C4-2B (cell line): ENCODE data around the gene FJX1.

ENCODE experiments used
- H3K27ac ChIP-seq: fragments of 450-650 bp; 2 replicates; pipeline ENCODE4 v1.5.1; 2017
- ZFX ChIP-seq: fragments of 450-650 bp; IDR thresholded peaks from 2 replicates; pipeline ENCODE4 v1.6.1; 2017
- TF ChIP-seq, protein P1 (sequence below): fragments of 450-650 bp; conservative IDR thresholded peaks from 2 replicates; pipeline ENCODE4 v1.5.1; 2017; ENCODE audit warnings: mild to moderate bottlenecking

FJX1 gene

GRCh38 chr11:35590412-35590811 lies 27.8 kb upstream of the FJX1 start:
- TF ChIP-seq, protein P1, sequence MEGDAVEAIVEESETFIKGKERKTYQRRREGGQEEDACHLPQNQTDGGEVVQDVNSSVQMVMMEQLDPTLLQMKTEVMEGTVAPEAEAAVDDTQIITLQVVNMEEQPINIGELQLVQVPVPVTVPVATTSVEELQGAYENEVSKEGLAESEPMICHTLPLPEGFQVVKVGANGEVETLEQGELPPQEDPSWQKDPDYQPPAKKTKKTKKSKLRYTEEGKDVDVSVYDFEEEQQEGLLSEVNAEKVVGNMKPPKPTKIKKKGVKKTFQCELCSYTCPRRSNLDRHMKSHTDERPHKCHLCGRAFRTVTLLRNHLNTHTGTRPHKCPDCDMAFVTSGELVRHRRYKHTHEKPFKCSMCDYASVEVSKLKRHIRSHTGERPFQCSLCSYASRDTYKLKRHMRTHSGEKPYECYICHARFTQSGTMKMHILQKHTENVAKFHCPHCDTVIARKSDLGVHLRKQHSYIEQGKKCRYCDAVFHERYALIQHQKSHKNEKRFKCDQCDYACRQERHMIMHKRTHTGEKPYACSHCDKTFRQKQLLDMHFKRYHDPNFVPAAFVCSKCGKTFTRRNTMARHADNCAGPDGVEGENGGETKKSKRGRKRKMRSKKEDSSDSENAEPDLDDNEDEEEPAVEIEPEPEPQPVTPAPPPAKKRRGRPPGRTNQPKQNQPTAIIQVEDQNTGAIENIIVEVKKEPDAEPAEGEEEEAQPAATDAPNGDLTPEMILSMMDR: no peak
- no peak for TF ChIP-seq ZFX
- no peak overlapping the region for H3K27ac ChIP-seq

GRCh38 chr11:35593143-35593542 lies 25.1 kb upstream of the FJX1 start:
- H3K27ac ChIP-seq: no peak overlapping the region
- no peak for TF ChIP-seq ZFX
- TF ChIP-seq, protein P1: no peak

- TF ChIP-seq ZFX: no peak
- TF ChIP-seq, protein P1: no peak
Measured at GRCh38 chr11:35594680-35595079, 23.6 kb upstream of the FJX1 start.

GRCh38 chr11:35598254-35599125 lies 19.8 kb upstream of the FJX1 start:
- TF ChIP-seq, protein P1: no peak
- no peak for TF ChIP-seq ZFX
- no peak overlapping the region; the same call in 1 of the 2 replicates for H3K27ac ChIP-seq

More at GRCh38 chr11:35594680-35595079, 23.6 kb upstream of the FJX1 start:
- H3K27ac ChIP-seq: no peak overlapping the region

- H3K27ac ChIP-seq: peak overlapping the region; percentile 20; the same call in 1 of the 2 replicates
- TF ChIP-seq, protein P1: no peak
- no peak for TF ChIP-seq ZFX
Measured at GRCh38 chr11:35600331-35600838, 17.9 kb upstream of the FJX1 start.

DNA sequence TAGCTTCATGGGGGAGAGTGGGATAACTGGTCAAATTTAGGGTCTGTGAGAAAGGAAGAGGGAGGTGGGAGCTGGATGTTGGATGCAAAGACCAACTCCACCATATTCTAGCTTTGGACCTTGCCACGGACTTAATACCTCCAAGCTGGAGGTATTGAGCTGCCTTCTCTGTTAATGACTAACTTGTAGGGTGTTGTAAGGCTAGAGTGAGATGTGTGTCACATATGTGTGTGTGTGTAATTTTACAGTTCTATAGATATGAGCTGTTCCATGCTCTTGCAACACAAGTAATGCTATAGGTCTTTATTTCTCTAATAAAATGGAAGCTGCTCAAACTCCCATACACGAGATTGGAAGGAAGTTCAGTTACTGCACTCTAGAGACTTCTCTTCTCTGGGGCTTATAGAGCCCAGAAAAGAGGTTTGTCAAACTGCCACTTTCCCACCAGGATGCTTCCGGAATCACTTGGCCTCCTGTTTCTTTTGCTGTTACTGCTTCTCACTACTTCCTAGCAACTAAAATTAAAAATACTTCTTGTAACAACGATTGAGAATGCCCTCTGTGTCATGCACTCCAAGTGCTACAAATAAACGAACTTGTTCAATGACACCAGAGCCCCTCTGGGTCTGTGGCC lies 16.0 kb upstream of the FJX1 start:
- H3K27ac ChIP-seq: no peak overlapping the region
- no peak for TF ChIP-seq ZFX
- TF ChIP-seq, protein P1: no peak

- H3K27ac ChIP-seq: no peak overlapping the region
- no peak for TF ChIP-seq ZFX
- TF ChIP-seq, protein P1: no peak
Measured at GRCh38 chr11:35602979-35603378, 15.3 kb upstream of the FJX1 start.
